K562 (cell line): ENCODE data around the gene LGR6. TPM values are rescaled to one million over a fixed set of nuclear protein-coding genes. Genes with fewer than 3 reads are reported as not detected.

ENCODE experiments used
- E2F3 ChIP-seq: fragments of 250-450 bp; sonication (Bioruptor Pico); IDR thresholded peaks from 2 replicates; pipeline ENCODE4 v1.4.0; 2020; ENCODE audit warnings: mild to moderate bottlenecking
- EP400 ChIP-seq: fragments of 450-650 bp; IDR thresholded peaks from 2 replicates; pipeline ENCODE4 v1.6.1; 2017; ENCODE audit warnings: antibody characterized with exemption, mild to moderate bottlenecking, moderate library complexity
- ETS2 ChIP-seq: IDR thresholded peaks from 2 replicates; pipeline ENCODE4 v1.6.1; 2016; ENCODE audit warnings: borderline replicate concordance, missing genetic modification characterization, mild to moderate bottlenecking, moderate library complexity, missing compliant biosample characterization; ENCODE audit not compliant: poor library complexity, severe bottlenecking
- GATAD2B ChIP-seq: fragments of 450-650 bp; IDR thresholded peaks from 2 replicates; pipeline ENCODE4 v1.6.1; 2017; ENCODE audit warnings: mild to moderate bottlenecking, borderline replicate concordance
- HCFC1 ChIP-seq: IDR thresholded peaks from 2 replicates; pipeline ENCODE4 v1.6.1; 2012; ENCODE audit warnings: low read depth, low read length, improper control_type of control experiment
- HIVEP1 ChIP-seq: fragments of 250-450 bp; sonication (Bioruptor Pico); IDR thresholded peaks from 2 replicates; pipeline ENCODE4 v1.4.0; 2020; ENCODE audit warnings: mild to moderate bottlenecking
- ILK ChIP-seq: fragments of 450-650 bp; IDR thresholded peaks from 2 replicates; pipeline ENCODE4 v1.6.1; 2016; ENCODE audit warnings: missing genetic modification characterization, low read depth, mild to moderate bottlenecking, missing compliant biosample characterization, moderate library complexity, borderline replicate concordance
- MAFG ChIP-seq: fragments of 450-650 bp; conservative IDR thresholded peaks from 2 replicates; pipeline ENCODE4 v1.6.1; 2016; ENCODE audit warnings: missing genetic modification characterization, missing compliant biosample characterization
- MIER1 ChIP-seq: fragments of 450-650 bp; IDR thresholded peaks from 2 replicates; pipeline ENCODE4 v1.6.1; 2016; ENCODE audit warnings: antibody characterized with exemption, mild to moderate bottlenecking, low read depth
- MTA2 ChIP-seq: fragments of 450-650 bp; IDR thresholded peaks from 2 replicates; pipeline ENCODE4 v1.6.1; 2016; ENCODE audit warnings: low read depth
- PHTF2 ChIP-seq: fragments of 250-450 bp; sonication (Bioruptor Pico); IDR thresholded peaks from 2 replicates; pipeline ENCODE4 v1.5.0; 2021; ENCODE audit warnings: mild to moderate bottlenecking
- PPARD ChIP-seq: fragments of 250-450 bp; sonication (Bioruptor Pico); IDR thresholded peaks from 2 replicates; pipeline ENCODE4 v1.8.0; 2022; ENCODE audit warnings: inconsistent platforms, mild to moderate bottlenecking, moderate library complexity
- RBBP5 ChIP-seq: fragments of 200-600 bp; sonication (generic); IDR thresholded peaks from 2 replicates; pipeline ENCODE4 v1.6.1; 2012; ENCODE audit warnings: borderline replicate concordance, mild to moderate bottlenecking, low read length, control low read depth, inconsistent platforms; ENCODE audit not compliant: insufficient read depth, poor library complexity, severe bottlenecking
- RBM25 ChIP-seq: fragments of 200-400 bp; formaldehyde crosslinking; IDR thresholded peaks from 2 replicates; pipeline ENCODE4 v1.6.1; 2018; ENCODE audit warnings: low read length, low read depth, moderate library complexity; ENCODE audit not compliant: severe bottlenecking
- SAFB ChIP-seq: fragments of 200-400 bp; formaldehyde crosslinking; IDR thresholded peaks from 2 replicates; pipeline ENCODE4 v1.6.1; 2017; ENCODE audit warnings: low read depth, low read length, borderline replicate concordance
- SIRT6 ChIP-seq: IDR thresholded peaks from one replicate; pipeline ENCODE4 v1.6.1; 2012; ENCODE audit warnings: low read depth, mild to moderate bottlenecking, control low read depth, inconsistent platforms, low read length, moderate library complexity
- SMARCB1 ChIP-seq: IDR thresholded peaks from 2 replicates; pipeline ENCODE4 v1.6.1; 2011; ENCODE audit warnings: improper control_type of control experiment, low read depth; ENCODE audit not compliant: insufficient read length
- SREBF2 ChIP-seq: sonication (generic); formaldehyde crosslinking; IDR thresholded peaks from 2 replicates; pipeline ENCODE4 v1.4.0; 2020; ENCODE audit warnings: mild to moderate bottlenecking, missing genetic modification reagents
- XRCC3 ChIP-seq: fragments of 450-650 bp; IDR thresholded peaks from 2 replicates; pipeline ENCODE4 v1.6.1; 2017; ENCODE audit warnings: mild to moderate bottlenecking, moderate library complexity
- ZNF217 ChIP-seq: sonication (generic); formaldehyde crosslinking; IDR thresholded peaks from 2 replicates; pipeline ENCODE4 v1.8.0; 2022; ENCODE audit warnings: mild to moderate bottlenecking, missing genetic modification reagents
- ZNF224 ChIP-seq: sonication (generic); formaldehyde crosslinking; IDR thresholded peaks from 2 replicates; pipeline ENCODE4 v1.8.0; 2022; ENCODE audit warnings: mild to moderate bottlenecking, missing genetic modification reagents
- ZNF239 ChIP-seq: fragments of 250-450 bp; sonication (Bioruptor Pico); IDR thresholded peaks from 2 replicates; pipeline ENCODE4 v1.4.0; 2020; ENCODE audit warnings: mild to moderate bottlenecking
- ZNF324 ChIP-seq: fragments of 250-450 bp; sonication (Bioruptor Pico); IDR thresholded peaks from 2 replicates; pipeline ENCODE4 v1.4.0; 2020; ENCODE audit warnings: mild to moderate bottlenecking
- ZNF408 ChIP-seq: fragments of 250-450 bp; sonication (Bioruptor Pico); IDR thresholded peaks from 2 replicates; pipeline ENCODE4 v1.4.0; 2020; ENCODE audit warnings: low read depth, mild to moderate bottlenecking, moderate library complexity
- ZNF699 ChIP-seq: fragments of 250-450 bp; sonication (Bioruptor Pico); IDR thresholded peaks from 2 replicates; pipeline ENCODE4 v1.8.0; 2021; ENCODE audit warnings: mild to moderate bottlenecking, moderate library complexity; ENCODE audit not compliant: insufficient replicate concordance
- ZNF707 ChIP-seq: fragments of 250-450 bp; sonication (Bioruptor Pico); conservative IDR thresholded peaks from 2 replicates; pipeline ENCODE4 v1.8.0; 2022; ENCODE audit warnings: inconsistent platforms, mild to moderate bottlenecking, moderate library complexity
- ZNF717 ChIP-seq: fragments of 250-450 bp; sonication (Bioruptor Pico); IDR thresholded peaks from 2 replicates; pipeline ENCODE4 v1.5.0; 2021
- polyA plus RNA-seq, 8 experiments: library from polyadenylated mRNA; depleted of rRNA in 4 of 8; stranded (reverse) in 5 of 8; unstranded in 3 of 8; fragments of >200 nt; fragmentation: Nextera tagmentation in 2 of 8; fragmentation: Illumina TruSeq in 1 of 8; extraction: Ambion mirVana in 2 of 8; extraction: Trizol in 1 of 8; gene quantifications; 2 replicates each; pipeline versions ENCODE4 v1.2.1 to v1.2.3, GENCODE V29; 2011 to 2014; ENCODE audit warnings: inconsistent platforms in 1 of 8, missing spikeins in 1 of 8
- total RNA-seq, 7 experiments: library from RNA; depleted of rRNA in 6 of 7; stranded (reverse); fragments of >200 nt in 6 of 7; fragmentation: Illumina TruSeq in 2 of 7; extraction: Trizol in 2 of 7; gene quantifications; 2 replicates each; pipeline versions ENCODE4 v1.2.1 to v1.2.3, GENCODE V29; 2011 to 2021; ENCODE audit warnings: low replicate concordance in 1 of 7
- TF ChIP-seq, protein P1 (sequence below): sonication (generic); formaldehyde crosslinking; IDR thresholded peaks from 2 replicates; pipeline ENCODE4 v1.8.1; 2023; ENCODE audit warnings: mild to moderate bottlenecking, missing genetic modification reagents
- TF ChIP-seq, protein P2 (sequence below): sonication (generic); formaldehyde crosslinking; IDR thresholded peaks from 2 replicates; pipeline ENCODE4 v1.8.0; 2022; ENCODE audit warnings: mild to moderate bottlenecking, missing genetic modification reagents

LGR6 gene
- total and polyA plus RNA-seq, 9 of the 15 experiments (the other 6 are each of a cell fraction or from before 2014, with no cell fraction given), result 0.01 to 0.54 (median 0.17) TPM; not detected in 1

DNA sequence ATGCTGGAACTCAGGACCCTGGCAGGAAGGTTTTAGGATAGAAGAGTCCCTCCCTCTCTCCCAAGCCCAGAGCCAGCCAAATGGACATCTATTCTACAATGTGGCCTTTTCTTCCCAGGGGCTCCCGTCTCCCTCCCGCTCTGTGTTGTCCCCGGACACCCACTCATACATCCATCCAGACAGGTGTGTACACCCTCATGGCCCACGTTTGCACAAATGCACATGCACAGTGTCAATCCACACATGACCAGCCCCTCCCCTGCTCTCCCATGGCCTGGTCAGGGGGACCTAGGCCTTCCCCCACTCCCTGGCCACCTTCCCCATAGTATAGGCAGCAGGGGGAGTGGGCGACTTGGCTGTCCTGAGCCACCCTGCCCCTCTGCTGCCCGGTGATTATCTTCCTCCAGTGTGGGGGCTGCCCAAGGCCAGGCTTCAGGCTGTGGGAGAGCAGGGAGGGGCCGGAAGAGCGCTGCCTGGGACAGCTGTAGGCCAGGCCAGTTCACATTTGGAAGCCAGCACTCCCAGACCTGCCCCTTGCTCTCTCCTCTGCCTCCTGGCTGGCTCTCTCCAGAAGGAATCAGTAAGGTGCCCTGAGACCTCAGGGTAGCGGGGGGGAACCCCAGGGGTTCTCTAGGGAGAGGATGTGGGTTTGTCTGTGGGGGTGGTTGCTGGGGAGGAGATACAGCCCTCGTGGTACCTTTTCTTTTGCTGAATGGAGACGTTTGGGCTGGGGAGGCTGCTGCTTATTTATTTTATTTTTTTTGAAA lies 29.1 kb upstream of the LGR6 start (continued):
- no peak for TF ChIP-seq RBM25
- TF ChIP-seq SREBF2, result no peak
- TF ChIP-seq XRCC3, result no peak
- no peak for TF ChIP-seq E2F3 (CRISPR knock-in tag)
- peak; percentile 72; the same call in 1 of the 2 replicates for TF ChIP-seq EP400
- no peak for TF ChIP-seq ZNF324 (CRISPR knock-in tag)
- TF ChIP-seq MIER1, result no peak
- TF ChIP-seq SAFB, result no peak
- no peak for TF ChIP-seq HIVEP1
- peak; percentile 14; the same call in 1 of the 2 replicates for TF ChIP-seq ZNF707 (CRISPR knock-in tag)
- no peak for TF ChIP-seq ZNF224 (CRISPR knock-in tag)
- TF ChIP-seq ZNF239 (CRISPR knock-in tag), result no peak
- TF ChIP-seq GATAD2B, result 0 out of 2 replicates have a peak, but pooled peaks have one; percentile 25
- no peak for TF ChIP-seq ETS2
- peak; percentile 56; the same call in 1 of the 2 replicates for TF ChIP-seq MTA2
- TF ChIP-seq ILK (tag), result no peak
- TF ChIP-seq PHTF2 (CRISPR knock-in tag), result no peak
- TF ChIP-seq SIRT6, result no peak
- TF ChIP-seq, protein P1, sequence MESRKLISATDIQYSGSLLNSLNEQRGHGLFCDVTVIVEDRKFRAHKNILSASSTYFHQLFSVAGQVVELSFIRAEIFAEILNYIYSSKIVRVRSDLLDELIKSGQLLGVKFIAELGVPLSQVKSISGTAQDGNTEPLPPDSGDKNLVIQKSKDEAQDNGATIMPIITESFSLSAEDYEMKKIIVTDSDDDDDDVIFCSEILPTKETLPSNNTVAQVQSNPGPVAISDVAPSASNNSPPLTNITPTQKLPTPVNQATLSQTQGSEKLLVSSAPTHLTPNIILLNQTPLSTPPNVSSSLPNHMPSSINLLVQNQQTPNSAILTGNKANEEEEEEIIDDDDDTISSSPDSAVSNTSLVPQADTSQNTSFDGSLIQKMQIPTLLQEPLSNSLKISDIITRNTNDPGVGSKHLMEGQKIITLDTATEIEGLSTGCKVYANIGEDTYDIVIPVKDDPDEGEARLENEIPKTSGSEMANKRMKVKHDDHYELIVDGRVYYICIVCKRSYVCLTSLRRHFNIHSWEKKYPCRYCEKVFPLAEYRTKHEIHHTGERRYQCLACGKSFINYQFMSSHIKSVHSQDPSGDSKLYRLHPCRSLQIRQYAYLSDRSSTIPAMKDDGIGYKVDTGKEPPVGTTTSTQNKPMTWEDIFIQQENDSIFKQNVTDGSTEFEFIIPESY, result no peak
- no peak for TF ChIP-seq RBBP5
- no peak for TF ChIP-seq MAFG
- no peak for TF ChIP-seq ZNF217 (CRISPR knock-in tag)
- no peak; the same call in 1 of the 2 replicates for TF ChIP-seq PPARD (CRISPR knock-in tag)
- no peak for TF ChIP-seq ZNF717 (CRISPR knock-in tag)
- TF ChIP-seq HCFC1, result no peak
- TF ChIP-seq, protein P2, sequence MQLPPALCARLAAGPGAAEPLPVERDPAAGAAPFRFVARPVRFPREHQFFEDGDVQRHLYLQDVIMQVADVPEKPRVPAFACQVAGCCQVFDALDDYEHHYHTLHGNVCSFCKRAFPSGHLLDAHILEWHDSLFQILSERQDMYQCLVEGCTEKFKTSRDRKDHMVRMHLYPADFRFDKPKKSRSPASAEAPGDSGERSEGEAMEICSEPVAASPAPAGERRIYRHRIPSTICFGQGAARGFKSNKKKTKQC (CRISPR knock-in tag), result peak; percentile 7; the same call in 1 of the 2 replicates
- no peak for TF ChIP-seq ZNF699 (CRISPR knock-in tag)
- TF ChIP-seq ZNF408 (CRISPR knock-in tag), result no peak
- no peak for TF ChIP-seq SMARCB1
